ENCODE data around the gene HCN4.
"Not testable (repeated sequence)": the region's sequence is repeated elsewhere in the genome, so short reads cannot be mapped to it uniquely, and the experiment has no call there.

The HCN4 gene

DNA sequence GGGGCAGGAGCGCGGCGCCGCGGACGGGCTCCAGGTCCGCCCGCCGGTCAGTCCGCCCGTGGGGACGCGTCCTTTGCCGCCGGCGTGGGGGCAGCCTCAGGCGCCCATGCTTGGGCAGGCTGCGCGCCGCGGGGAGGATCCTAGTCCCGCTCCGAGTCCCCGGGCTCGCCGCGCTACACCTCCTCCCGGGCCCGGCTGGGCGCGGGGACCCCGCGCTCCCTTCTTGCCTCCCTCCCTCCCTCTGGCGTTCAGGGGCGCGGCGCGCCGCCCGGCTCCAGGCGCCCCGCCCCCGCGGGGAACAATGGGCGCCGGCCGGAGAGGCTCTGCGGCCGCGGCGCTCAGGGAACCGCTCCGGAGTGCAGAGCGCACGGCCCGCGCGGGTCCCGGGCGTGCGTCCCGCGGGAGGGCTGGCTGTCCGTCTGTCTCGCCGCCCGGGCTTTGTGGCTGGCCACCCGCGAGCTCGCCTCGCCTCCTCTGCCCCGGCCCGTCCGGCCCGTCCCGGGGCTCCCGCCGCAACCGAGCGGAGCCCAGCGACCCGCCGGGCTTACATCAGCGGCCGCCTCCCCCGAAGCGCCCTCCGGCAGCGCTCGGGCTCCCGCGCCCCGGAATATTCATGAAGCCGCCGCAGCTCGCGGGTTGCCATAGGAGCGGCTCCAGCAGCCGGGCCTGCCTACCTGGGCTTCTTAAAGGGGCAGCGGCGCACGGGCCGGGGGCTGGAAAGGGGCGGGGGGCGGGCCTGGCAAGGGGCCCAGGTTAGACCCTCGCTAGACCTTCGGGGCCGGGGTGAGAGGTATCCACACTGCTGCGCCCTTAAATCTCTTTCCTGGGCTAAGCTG lies at the start of gene HCN4:
Gene HCN4, minus strand, starts transcription at position 658 of the 836 bp plus-strand sequence. CDS start 688 bp downstream, outside the sequence.
- no peak for DNase-seq

DNA sequence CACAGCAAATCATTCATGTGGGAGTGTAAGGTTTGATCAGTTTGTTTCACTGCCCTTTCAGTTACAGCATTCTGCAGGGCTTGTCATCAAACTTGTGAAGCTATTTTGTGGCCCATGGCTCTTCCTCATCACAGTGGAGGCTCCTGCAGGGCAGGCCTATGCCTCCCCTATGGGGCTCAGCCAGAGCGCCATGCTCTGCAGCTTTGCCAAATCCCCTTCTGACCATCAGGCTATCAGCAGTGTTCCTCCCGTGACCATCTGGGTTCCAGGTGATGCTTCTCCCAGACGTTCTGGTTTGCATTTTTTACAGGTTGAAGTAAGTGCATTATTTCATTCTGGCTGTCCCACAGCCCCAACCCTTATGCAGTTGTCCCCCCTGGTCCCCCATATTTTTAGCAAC lies 46.1 kb upstream of the HCN4 start:
- DNase-seq, result no peak

DNA sequence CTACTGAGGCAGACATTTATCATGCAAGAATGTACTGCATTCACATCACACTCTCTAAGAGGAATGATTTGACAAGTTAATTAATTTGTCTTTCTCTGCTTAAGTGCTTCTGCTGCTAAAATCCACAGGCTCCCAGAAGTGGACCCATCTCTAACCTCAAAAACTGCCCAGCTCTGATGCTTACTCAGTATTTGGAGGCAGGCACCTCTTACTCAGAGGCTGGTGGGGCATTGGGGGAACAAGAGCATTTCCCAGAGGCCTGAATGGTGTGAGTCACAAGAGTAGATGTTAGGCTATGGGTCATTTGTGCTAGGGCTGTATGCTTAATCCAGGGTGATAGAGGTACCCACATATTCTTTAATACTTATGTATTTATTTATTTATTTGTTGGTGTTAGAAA lies 34.4 kb upstream of the HCN4 start:
- DNase-seq, result no peak

DNA sequence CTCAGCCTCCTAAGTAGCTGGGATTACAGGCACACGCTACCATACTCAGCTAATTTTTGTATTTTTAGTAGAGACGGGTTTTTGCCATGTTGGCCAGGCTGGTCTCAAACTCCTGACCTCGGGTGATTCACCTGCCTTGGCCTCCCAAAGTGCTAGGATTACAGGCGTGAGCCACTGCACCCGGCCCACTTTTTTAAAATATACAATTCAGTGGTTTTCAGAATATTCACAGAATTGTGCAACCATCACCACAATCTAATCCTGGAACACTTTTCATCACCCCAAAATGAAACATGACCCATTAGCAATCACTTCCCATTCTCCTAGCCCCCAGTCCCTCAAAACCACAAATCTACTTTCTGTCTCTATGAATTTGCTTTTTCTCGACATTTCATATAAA lies 31.5 kb upstream of the HCN4 start:
- not testable (repeated sequence) for DNase-seq

DNA sequence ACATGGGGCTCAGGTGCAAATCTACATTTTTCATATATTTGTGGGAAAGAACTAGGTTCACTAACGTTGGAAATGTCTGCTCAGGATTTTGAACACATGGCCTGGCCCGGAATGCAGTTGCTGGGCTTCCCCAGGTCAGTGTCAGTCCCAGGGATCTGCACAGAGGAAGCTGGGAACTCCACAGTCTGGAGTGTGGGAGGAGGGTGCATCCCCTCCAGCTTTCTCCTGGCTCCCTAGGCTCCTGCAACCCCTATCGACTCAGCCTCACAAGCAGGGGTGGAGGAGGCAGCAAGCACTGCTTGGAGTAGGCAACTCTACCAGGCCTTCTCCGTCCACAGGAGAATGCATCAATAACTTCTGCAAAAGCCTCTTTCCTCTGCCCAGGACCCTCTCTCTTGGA lies 30.1 kb upstream of the HCN4 start:
- no peak for DNase-seq

DNA sequence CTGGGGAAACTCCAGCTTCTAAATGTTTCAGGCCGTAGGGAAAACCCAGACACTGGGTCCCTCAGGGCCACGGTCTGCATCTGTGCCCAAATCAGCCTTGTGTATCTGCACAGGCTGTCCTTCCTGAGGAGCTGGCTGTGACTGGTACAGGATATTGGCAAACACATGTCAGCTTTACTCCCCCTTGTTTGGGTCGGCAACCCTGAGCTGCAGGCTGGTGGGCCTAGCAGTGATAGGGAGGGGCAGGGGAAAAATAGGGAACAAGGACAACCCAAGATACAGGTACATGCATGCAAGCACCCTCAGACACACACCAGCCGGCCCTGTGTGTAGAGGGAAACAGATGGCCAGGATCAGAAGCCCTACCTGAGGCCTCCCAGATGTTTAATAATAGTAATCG lies 28.7 kb upstream of the HCN4 start:
- DNase-seq, result no peak

DNA sequence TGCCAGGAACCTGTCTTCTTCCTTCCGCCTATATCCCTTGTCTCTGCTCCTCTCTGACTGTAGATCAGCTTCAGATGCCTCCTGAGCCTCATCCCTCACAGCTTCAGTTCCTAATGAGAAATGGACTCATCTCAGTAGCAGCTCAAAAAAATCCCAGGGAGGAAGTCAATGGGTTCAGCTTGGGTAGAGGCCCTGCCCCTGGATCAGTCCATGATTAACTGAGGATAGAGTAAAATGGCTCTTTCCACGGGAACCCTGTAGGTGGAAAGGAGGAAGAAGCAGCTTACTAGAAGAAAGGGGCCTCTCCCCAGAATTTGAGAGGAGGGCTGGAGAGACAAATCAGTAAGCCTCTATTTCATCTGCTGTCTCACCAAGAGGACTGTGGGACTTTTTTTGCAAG lies 26.9 kb upstream of the HCN4 start:
- no peak for DNase-seq

DNA sequence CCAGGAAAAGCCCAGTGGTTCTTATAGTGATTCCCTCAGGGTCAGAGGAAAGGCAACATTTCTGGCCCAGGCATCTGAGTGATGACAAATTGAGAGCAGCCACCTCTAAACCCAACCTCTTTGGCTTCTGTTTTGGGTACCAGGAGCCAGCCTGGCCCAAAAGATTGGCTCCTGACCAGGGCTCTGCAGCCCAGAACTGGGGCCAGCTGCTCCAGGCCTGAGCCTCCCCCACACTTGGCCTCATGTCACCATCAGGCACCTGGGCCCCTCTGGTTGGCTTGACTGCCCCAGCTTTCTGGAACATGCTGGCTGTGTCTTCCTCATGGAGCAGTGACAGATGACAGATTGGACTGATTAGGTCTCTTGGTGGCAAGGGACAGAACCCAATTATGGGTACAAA lies 26.0 kb upstream of the HCN4 start:
- no peak for DNase-seq

DNA sequence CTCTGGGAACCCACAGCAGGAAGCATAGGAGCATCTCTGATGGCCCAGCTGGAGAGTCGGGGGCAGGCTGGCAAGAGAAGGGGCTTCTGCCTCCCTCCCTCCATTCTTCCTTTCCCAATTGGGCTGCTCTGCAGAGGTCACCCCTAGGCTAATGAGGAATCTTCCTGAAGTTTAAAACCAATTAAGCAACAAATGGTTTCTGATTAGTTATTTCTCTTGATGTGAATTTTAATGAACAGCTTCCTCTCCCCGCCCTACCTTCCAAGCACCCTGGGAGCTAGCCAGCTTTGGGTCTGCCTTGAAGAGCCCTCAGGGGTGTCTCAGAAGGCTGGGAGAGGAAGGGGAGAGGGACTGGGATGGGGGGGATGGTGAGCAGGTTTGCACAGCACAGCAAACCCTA lies 24.6 kb upstream of the HCN4 start:
- no peak for DNase-seq

DNA sequence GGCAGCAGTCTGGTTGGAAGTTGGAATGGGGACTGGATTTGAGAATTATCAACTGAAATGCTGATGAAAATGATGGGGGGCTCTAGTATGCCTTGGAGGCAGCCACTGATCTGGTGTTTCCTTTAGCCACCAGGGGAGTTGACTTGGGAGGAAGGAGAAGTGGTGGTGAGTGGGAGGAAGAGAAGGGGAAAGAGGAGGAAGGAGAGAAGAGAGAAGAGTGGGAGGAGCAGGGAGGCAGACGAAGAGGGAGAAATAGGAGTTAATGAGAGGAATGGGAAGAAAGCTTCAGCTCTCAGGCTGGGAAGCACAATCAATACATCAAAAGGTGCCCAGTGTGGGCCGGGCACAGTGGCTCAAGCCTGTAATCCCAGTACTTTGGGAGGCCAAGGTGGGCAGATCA lies 23.3 kb upstream of the HCN4 start:
- DNase-seq, result no peak

DNA sequence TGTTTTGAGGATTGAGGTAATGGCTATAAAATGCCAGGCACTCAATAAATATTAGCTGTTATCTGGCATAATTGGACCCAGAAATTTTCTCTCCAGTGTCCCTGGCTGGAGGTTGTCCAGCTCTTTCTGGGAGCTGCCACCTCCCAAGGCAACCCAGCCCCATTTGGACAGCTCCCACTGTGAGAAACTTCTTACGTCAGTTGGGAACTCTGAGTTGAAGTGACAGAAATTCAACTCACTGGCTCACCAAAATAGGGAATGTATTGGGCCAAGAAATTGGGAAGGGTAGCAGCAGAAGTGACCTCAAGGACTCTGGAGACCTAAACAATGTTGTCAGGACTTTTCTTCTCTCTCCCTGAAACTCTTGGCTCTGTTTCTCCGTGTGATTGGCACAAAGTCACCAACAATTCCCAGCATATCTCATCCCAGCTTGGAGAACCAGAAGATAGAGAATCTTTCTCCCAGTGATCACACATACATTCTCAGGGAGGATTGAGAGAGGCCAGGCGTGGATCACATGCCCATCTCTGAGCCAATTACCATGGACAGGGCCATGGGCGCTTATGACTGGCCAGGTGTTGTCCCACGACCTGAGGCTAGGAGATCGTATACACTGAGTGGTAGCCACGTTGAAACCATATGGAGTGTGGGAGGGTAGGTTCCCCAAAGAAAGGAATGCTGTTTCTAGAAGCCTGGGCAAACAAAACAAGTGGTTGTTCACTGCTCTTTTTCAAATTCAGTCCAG lies 22.5 kb upstream of the HCN4 start:
- no peak for DNase-seq

DNA sequence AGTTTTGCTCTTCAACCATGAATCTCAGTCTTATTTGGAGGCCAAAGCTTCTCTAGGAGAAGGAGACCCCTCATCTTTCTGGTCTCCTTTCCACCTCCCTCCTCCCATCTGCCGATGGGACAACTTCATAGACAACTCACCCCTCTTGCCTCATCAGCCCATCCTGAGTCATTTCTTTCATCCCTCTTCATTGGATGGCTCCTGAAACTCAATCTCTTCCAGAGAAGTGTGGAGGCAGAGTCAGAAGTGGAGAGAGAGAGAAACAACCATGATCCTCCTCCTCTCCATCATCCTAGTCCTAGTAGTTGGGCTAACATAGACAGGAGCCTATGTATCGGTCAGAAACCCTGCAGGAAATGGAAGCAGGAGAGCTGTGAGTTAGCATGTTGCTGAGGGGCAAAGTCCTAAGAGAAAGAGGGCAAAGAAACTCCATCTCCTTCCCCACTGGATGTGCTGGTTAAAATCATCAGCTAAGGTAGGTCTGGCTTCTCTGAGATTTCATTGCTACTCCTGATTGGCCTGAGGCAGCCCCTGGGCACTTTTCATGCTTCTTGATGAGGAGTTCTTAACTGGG lies 21.3 kb upstream of the HCN4 start:
- DNase-seq, result no peak

DNA sequence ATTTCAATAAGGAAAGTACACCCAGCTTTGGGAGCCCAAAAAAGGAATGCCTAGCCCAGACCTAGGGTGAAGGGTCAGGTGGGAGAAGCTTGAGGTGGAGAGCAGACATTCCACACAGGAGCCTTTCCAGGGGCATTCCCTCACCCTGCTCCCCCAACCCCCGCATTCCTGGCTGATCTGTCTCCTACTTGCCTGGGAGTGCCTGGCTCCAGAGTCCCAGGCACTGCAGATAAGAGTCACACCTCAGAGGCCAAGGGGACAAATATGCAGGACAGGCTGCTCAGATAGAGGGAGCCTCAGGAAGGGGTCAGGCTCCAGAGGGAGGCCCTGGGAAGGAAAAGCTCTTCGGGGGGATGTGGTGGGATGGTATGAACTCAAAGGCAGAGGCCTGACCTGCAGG lies 20.8 kb upstream of the HCN4 start:
- no peak for DNase-seq

DNA sequence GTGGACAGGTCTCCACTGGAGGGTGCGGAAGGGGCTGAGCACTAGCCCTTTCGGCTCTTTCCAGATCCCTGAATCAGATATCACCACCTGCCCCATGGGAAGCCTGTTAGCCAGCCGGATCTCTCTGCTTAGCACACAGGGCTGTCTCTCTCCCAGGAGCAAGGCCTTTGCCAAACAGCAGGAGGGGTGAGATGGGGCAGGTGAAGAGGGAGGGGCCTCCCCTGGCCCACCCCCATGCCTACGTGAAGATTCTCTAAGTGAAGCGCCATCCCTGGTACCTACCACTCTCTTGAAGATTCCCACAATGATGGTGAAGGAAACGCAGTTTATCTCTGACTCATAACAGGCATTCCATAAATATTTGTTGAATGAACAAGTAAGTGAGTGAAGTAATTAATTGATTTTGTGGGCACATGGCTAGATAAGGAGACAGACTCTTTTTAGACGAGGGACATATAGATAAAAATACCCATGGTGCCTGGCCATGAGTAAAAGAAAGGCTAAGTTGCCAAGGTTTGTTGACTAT lies 19.6 kb upstream of the HCN4 start:
- no peak for DNase-seq

DNA sequence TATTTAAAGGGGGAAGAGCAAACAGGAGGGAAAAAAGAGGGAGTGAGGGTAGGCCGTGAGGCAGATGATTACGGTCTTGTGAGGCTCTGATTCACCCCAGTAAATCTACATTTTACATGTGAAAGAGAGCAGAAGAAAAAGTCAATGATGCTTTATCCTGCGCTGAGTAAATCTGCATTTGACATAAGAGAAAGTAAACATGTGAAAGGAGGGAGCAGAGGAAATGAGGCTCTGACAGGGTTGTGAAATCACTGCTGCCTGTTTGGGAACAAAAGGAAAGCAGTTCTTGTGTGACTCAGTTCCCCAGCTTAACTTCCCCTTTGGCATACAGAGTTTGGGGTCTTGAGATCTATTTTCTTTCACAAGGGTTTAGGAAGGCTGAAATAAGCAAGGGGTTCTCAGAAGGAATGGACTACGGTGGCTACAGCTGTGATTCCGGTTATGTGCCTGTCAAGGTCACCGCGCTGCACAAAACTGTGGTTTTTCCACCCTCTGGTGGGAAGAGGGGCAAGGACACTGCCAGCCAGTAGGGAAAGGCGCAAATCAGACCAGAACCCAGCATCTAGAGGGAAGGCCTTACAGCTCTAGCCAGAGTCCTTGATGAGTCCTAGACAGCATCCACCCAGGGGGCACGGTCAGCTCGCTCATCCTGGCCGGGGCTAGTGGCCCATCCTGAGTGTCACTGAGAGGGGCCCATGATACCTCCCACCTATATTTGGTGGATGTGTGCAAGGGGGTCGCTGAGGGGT lies 18.9 kb upstream of the HCN4 start:
- no peak for DNase-seq

DNA sequence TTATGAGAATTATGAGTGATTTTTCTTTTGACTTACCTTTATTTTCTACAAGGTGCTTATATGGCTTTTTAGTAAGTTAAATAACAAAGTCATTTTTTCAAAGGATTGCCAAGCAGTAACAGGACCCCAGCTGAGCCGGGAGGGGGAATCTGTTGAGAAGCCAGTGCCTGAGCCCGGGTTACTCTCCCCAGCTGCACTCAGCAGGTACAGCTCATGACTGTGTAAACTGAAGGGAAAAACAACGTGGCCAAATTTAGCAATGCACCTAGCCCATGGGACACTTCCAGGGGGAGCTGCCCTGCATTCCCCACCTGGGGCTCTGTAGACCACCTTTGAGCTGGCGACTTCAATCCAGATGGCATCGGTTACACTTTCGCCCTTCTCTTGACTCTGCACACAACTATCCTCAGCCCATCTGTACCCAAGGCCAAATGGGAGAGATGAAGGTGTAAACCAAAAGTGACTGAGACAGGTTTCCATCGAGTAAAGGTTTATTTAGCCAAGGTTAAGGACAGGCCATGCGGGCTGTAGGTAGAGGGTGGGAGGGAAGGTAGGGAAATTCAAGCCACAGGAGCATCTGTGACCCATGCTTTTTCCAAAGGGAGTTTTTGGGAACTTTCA lies 18.2 kb upstream of the HCN4 start:
- no peak for DNase-seq

DNA sequence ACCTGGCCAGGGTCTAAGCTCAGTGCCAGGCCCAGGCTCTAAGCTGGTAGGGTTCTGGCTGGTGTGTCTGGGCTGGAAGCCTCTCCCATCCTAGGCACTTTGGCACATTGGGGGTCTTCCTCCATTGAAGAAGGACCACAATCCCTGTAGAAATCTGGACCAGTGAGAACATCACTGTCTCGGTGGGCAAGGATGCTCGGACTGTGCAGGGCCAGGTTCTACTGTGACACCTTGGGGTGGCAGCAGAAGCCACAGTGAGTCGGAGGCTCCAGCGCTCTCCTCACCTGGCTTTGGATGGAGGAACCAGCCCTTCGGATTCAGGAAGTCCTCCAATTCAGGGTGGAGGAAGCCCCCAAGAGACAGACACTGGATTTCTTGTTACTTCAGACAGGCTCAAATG lies 17.5 kb upstream of the HCN4 start:
- no peak for DNase-seq

DNA sequence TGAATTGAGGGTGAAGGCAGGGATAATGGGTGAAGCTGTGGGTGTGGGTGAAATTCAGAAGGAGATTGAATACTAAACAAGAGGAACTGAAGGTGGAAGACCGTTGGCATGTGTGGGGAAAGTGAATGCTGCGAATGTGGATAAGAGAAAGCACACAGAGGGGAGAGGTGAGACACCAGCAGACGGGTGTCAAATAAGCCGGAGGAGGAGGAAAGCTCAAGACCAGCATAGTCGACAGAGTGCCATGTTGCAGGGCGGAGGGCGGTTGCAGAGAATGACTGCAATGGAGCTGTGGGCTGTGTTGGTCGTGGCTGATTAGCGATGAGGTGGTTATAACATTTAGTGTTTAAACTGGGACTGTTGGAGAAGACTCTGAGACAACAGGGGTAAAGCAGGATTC lies 16.4 kb upstream of the HCN4 start:
- no peak for DNase-seq

DNA sequence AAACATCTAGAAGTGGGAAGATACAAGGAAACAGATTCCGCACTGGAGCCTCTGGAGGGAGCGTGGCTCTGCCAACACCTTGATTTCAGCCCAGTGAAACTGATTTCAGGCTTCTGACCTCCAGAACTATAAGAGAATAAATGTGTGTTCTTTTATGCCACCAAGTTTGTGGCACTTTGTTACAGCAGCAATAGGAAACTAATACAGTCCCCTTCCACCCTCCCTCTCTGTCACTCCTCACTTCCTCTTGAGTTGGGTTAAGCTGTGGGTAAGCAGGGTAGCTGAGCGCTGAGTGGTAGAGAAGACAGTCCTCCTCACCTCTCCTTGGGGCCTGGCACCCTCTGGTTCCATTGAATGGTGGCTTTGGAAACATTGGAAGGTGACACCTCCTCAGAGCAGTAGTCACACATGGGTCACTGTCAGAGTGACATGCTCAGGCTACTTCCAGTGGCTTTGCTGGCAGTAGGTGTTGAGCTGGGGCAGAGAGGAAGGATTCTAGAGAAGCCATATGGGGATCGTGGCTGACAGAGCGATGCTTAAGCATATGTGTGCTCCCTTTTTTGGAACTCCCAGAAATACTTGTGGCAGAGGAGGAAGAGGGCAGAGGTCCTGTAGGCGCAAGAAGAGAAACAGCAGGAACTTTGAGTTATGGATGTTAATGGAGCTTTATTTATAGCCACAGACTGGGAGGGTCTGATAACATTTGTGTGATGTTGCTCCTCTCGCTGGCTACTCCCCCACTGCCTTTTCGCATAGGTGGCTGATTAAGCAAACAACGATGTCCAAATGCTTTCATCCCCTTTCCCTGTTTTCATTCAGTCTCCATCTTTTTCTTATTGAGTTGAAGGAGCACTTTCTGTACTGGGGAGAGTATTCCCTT lies 14.8 kb upstream of the HCN4 start:
- DNase-seq, result no peak

DNA sequence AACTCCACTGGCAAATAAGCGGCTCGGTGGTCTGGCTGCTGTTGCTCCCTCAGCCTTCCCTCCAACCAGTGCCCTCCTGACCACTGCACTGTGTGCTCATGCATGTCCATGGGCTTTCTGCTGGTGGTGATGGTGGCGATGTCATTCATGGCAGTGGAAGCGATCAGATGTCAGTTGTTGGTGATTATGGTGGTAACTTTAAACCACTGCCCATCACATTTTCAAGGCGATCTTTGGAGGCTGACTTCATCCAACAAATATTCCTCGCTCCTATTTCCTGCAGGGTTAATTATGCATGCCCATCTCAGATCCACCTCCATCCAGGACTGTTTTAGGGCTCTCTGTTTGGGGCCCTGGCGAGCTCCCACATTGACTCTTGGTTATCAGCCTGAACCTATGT lies 13.4 kb upstream of the HCN4 start:
- DNase-seq, result no peak

DNA sequence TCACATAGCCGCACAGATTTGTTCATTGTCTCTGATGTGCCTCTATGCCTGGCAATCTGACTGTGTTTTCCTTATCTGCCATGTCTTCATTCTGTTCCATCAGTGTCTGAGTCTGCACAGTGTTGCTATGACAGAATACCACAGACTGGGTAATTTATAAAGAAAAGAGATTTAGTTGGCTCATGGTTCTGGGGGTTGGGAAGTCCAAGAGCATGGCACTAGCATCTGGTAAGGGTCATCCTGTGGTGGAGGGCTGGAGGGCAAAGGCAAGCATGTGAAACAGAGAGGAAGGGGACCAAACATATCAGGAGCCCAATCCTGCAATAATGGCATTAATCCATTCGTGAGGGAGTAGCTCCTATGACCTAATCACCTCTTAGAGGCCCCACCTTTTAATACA lies 11.9 kb upstream of the HCN4 start:
- DNase-seq, result no peak

DNA sequence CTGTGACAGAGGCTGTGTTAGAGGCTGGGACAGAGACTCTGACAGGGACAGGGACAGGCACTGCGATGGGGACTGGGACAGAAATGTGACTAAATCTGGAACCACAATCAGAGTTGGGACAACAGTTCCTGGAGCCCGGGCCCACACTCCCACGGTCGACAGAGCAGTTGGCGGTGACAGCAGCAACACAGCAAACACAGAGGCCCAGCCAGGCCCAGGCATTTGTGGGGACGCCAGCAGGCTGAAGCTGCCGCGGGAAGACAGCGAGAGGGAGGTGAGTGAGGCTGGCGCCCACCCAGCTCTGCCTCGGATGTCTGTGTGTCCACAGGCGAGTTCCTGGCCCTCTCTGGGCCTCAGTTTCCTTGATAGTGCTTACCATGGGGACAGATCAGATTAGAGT lies 9.3 kb upstream of the HCN4 start:
- DNase-seq, result no peak

Data from stimulated activated CD4-positive, alpha-beta T cell treated with anti-CD3 and anti-CD28 coated beads, Interleukin-4, amount 100 ng/mL, for 1 hour (primary cell).